Trophoblast cell (in vitro differentiated cells and primary cell): ENCODE data around the gene ATP13A5. TPM values are rescaled to one million over a fixed set of nuclear protein-coding genes. Genes with fewer than 3 reads are reported as not detected.

Experiments
- DNase-seq, 2 donors: peaks; one replicate each; pipeline ENCODE4 v3.0.0-alpha.2; 2016
- H2AFZ ChIP-seq: 2 replicates; pipeline ENCODE4 v1.6.1; 2013; ENCODE audit warnings: low read length, moderate library complexity, mild to moderate bottlenecking; ENCODE audit not compliant: insufficient read depth, poor library complexity
- H2AK5ac ChIP-seq: 2 replicates; pipeline ENCODE4 v1.6.1; 2013; ENCODE audit warnings: mild to moderate bottlenecking, low read length
- H2BK120ac ChIP-seq: 2 replicates; pipeline ENCODE4 v1.6.1; 2013; ENCODE audit warnings: low read length, mild to moderate bottlenecking, moderate library complexity; ENCODE audit not compliant: insufficient read depth, poor library complexity
- H2BK12ac ChIP-seq: 2 replicates; pipeline ENCODE4 v1.6.1; 2013; ENCODE audit warnings: mild to moderate bottlenecking, low read length, moderate library complexity
- H2BK5ac ChIP-seq: 2 replicates; pipeline ENCODE4 v1.6.1; 2013; ENCODE audit warnings: low read length, low read depth, moderate library complexity, mild to moderate bottlenecking; ENCODE audit not compliant: poor library complexity
- H3K14ac ChIP-seq: 2 replicates; pipeline ENCODE4 v1.6.1; 2013; ENCODE audit warnings: mild to moderate bottlenecking, low read length
- H3K18ac ChIP-seq: 2 replicates; pipeline ENCODE4 v1.6.1; 2013; ENCODE audit warnings: mild to moderate bottlenecking, low read length
- H3K23ac ChIP-seq: 2 replicates; pipeline ENCODE4 v1.6.1; 2013; ENCODE audit warnings: low read length
- H3K27ac ChIP-seq: 2 replicates; pipeline ENCODE4 v1.5.1; 2013; ENCODE audit warnings: low read depth, mild to moderate bottlenecking, inconsistent platforms, low read length, moderate library complexity
- H3K27me3 ChIP-seq: 2 replicates; pipeline ENCODE4 v1.6.1; 2013; ENCODE audit warnings: inconsistent platforms, mild to moderate bottlenecking, low read length, moderate library complexity; ENCODE audit not compliant: insufficient read depth
- H3K36me3 ChIP-seq, 2 experiments: 1 replicate in 1 of 2; 2 replicates in 1 of 2; pipeline ENCODE4 v1.6.1; 2013; ENCODE audit warnings: low read length in 2 of 2, mild to moderate bottlenecking in 2 of 2, moderate library complexity in 1 of 2; ENCODE audit not compliant: insufficient read depth in 2 of 2, control insufficient read depth in 1 of 2
- H3K4ac ChIP-seq: 2 replicates; pipeline ENCODE4 v1.6.1; 2013; ENCODE audit warnings: low read depth, mild to moderate bottlenecking, low read length, moderate library complexity
- H3K4me1 ChIP-seq, 2 experiments: 1 replicate in 1 of 2; 2 replicates in 1 of 2; pipeline ENCODE4 v1.6.1; 2013; ENCODE audit warnings: low read length in 2 of 2, mild to moderate bottlenecking in 2 of 2, moderate library complexity in 1 of 2; ENCODE audit not compliant: insufficient read depth in 2 of 2, control insufficient read depth in 1 of 2
- H3K4me2 ChIP-seq: 2 replicates; pipeline ENCODE4 v1.6.1; 2013; ENCODE audit warnings: inconsistent platforms, mild to moderate bottlenecking, low read length, moderate library complexity
- H3K4me3 ChIP-seq: 2 replicates; pipeline ENCODE4 v1.5.1; 2013; ENCODE audit warnings: mild to moderate bottlenecking, low read depth, low read length, inconsistent platforms
- H3K79me1 ChIP-seq: one replicate; pipeline ENCODE4 v1.6.1; 2013; ENCODE audit warnings: low read length
- H3K79me2 ChIP-seq: 2 replicates; pipeline ENCODE4 v1.6.1; 2013; ENCODE audit warnings: low read length, mild to moderate bottlenecking; ENCODE audit not compliant: control insufficient read depth, insufficient read depth, poor library complexity
- H3K9ac ChIP-seq: 2 replicates; pipeline ENCODE4 v1.6.1; 2013; ENCODE audit warnings: mild to moderate bottlenecking, low read length
- H3K9me3 ChIP-seq: 2 replicates; pipeline ENCODE4 v1.6.1; 2013; ENCODE audit warnings: low read depth, mild to moderate bottlenecking, control low read depth, inconsistent platforms, low read length; ENCODE audit not compliant: insufficient read depth
- H4K12ac ChIP-seq: 2 replicates; pipeline ENCODE4 v1.6.1; 2013; ENCODE audit warnings: low read depth, mild to moderate bottlenecking, low read length, moderate library complexity
- H4K8ac ChIP-seq: 2 replicates; pipeline ENCODE4 v1.6.1; 2013; ENCODE audit warnings: low read depth, mild to moderate bottlenecking, low read length, moderate library complexity
- H4K91ac ChIP-seq: one replicate; pipeline ENCODE4 v1.6.1; 2013; ENCODE audit warnings: low read depth, mild to moderate bottlenecking, low read length, moderate library complexity
- WGBS: extraction: QIAGEN DNeasy Blood & Tissue Kit; methylation state at CpG from one replicate; pipeline ENCODE4 v1.1.7; 2013; ENCODE audit warnings: missing lambda C conversion rate; ENCODE audit not compliant: insufficient read length, insufficient coverage; ENCODE audit errors: extremely low coverage; 5-methylcytosine and 5-hydroxymethylcytosine counted together
- polyA plus RNA-seq: library from polyadenylated mRNA; stranded (reverse); fragments of 200-250 nt; gene quantifications from 2 replicates; pipeline ENCODE4 v1.2.3, GENCODE V29; 2013

Gene ATP13A5, protein sequence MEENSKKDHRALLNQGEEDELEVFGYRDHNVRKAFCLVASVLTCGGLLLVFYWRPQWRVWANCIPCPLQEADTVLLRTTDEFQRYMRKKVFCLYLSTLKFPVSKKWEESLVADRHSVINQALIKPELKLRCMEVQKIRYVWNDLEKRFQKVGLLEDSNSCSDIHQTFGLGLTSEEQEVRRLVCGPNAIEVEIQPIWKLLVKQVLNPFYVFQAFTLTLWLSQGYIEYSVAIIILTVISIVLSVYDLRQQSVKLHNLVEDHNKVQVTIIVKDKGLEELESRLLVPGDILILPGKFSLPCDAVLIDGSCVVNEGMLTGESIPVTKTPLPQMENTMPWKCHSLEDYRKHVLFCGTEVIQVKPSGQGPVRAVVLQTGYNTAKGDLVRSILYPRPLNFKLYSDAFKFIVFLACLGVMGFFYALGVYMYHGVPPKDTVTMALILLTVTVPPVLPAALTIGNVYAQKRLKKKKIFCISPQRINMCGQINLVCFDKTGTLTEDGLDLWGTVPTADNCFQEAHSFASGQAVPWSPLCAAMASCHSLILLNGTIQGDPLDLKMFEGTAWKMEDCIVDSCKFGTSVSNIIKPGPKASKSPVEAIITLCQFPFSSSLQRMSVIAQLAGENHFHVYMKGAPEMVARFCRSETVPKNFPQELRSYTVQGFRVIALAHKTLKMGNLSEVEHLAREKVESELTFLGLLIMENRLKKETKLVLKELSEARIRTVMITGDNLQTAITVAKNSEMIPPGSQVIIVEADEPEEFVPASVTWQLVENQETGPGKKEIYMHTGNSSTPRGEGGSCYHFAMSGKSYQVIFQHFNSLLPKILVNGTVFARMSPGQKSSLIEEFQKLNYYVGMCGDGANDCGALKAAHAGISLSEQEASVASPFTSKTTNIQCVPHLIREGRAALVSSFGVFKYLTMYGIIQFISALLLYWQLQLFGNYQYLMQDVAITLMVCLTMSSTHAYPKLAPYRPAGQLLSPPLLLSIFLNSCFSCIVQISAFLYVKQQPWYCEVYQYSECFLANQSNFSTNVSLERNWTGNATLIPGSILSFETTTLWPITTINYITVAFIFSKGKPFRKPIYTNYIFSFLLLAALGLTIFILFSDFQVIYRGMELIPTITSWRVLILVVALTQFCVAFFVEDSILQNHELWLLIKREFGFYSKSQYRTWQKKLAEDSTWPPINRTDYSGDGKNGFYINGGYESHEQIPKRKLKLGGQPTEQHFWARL
- not detected in 2 replicates for polyA plus RNA-seq

DNA sequence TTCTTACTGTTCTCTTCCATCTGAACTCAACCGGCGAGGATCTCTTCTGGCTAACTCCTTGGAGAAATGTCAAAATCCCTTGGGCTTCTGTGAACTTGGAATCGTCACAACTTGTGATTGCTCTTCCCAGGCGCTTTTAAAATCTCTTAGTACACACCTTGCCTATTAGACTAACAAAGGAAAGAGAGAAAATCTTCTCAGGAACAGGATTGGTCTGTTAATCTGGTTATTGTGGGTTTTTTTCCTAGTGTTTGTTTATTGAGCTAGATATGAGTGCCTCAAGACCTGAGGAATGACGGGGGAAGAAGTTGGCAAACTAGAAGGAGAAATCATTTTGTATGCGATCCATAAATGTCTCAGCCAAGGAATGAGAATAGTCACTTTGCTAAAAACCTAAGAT lies at the start of gene ATP13A5:
Gene ATP13A5, minus strand, starts transcription at position 48 of the 400 bp plus-strand sequence. Its CDS starts 28 bp downstream, at position 20.
- Histone ChIP-seq H3K18ac (no peak within 1 kb of the TSS), H3K4me3 (no peak within 1 kb of the TSS), H2AK5ac (no peak within 1 kb of the TSS), H3K9me3 (no peaks in the 10 kb centered on the region), H3K4ac (no peak within 1 kb of the TSS), H3K4me2 (no peak within 1 kb of the TSS), H3K27ac (no peak within 1 kb of the TSS), H3K9ac (no peak within 1 kb of the TSS), H2AFZ (no peak within 1 kb of the TSS), H3K27me3 (no peaks in the 10 kb centered on the region), H4K12ac (no peak within 1 kb of the TSS), H3K79me1 (no peaks in the 10 kb centered on the region), H2BK12ac (no peak within 1 kb of the TSS), H3K36me3 (no peaks in the 10 kb centered on the region), H3K79me2 (no peaks in the 10 kb centered on the region), H3K23ac (no peak within 1 kb of the TSS), H4K8ac (no peak within 1 kb of the TSS), H2BK5ac (no peak within 1 kb of the TSS), H4K91ac (no peak within 1 kb of the TSS), H2BK120ac (no peak within 1 kb of the TSS), H3K4me1 (peaks cover 0 to 2% of the 10 kb centered on the region in 2 experiments), H3K14ac (no peak within 1 kb of the TSS)
- DNase-seq, result no peak
- WGBS, result no CpG with 5 or more reads among the region's 6 CpGs

DNA sequence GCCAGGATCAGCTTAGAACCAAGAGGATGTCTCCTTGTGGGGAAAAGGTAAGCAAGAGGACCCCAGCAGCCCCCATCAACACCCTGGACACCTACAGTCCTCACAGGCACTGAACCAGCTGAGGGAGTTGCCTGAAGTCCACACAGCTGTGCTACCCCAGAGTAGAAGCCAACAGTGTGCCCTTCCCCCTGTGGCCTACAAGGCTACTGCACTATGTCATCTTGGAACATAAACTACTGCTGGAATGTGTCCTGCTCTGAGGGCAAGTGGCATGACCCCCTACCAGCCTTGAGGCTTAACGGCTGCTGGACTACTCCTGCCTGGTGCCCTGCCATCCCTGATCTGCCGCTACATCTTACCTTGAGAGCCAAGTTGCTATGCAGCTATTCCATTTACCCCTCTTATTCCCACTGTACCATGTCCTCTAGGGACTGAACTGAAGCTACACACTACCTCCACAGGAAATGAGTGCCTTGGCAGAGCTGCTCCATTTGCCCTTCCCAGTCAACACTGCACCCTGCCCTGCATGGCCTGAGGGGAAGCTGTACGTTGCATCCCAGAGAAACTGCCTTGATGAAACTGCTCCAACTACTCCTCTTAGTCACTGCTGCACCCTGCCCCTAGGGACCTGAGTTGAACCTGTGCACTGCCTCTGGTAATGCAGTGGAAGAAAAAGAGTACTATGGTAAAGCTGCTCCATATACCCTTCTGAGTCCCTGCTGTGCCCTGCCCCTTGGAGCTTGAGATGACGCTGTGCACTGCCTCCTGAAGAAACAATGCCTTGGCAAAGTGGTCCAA lies 40.2 kb upstream of the ATP13A5 start:
- DNase-seq, result no peak
- peaks cover 13% of the 10 kb centered on the region for H3K9me3 ChIP-seq
- no peak overlapping the region for H3K4me3 ChIP-seq

DNA sequence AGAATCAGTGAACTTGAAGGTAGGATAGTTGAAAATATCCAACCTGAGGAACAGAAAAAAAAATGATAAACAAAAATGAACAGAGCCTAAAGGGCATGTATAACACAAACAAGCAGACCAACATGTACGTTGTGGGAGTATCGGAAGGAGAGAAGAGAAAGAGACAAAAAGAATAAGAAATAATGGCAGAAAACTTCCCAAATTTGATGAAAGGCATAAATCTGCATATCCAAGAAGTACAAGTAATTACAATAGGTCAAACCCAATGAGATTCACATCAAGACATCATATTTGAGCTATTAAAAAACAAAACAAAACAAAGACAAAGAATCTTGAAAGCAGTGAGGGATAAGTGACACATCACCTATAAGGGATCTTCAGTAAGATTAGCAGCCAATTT lies 38.1 kb upstream of the ATP13A5 start:
- H3K4ac ChIP-seq, result no peak overlapping the region
- no peak overlapping the region for H4K91ac ChIP-seq
- no peak overlapping the region for H2BK12ac ChIP-seq
- no peaks in the 10 kb centered on the region for H3K79me2 ChIP-seq
- no peaks in the 10 kb centered on the region for H3K79me1 ChIP-seq
- no peak overlapping the region for H2BK5ac ChIP-seq
- no peak overlapping the region for H3K4me3 ChIP-seq
- H4K8ac ChIP-seq, result no peak overlapping the region
- no peak overlapping the region for H2BK120ac ChIP-seq
- no peak overlapping the region for H3K23ac ChIP-seq
- H3K18ac ChIP-seq, result no peak overlapping the region
- no peaks in the 10 kb centered on the region for H3K4me1 ChIP-seq
- H3K14ac ChIP-seq, result no peak overlapping the region
- no peak overlapping the region for H3K4me2 ChIP-seq
- WGBS, result no CpG with 5 or more reads among the region's 2 CpGs
- no peak for DNase-seq
- peaks cover 13% of the 10 kb centered on the region for H3K9me3 ChIP-seq
- no peak overlapping the region for H3K27ac ChIP-seq
- H3K36me3 ChIP-seq, result no peaks in the 10 kb centered on the region
- no peak overlapping the region for H3K9ac ChIP-seq
- H3K27me3 ChIP-seq, result no peaks in the 10 kb centered on the region
- H2AFZ ChIP-seq, result no peak overlapping the region
- no peak overlapping the region for H2AK5ac ChIP-seq
- no peak overlapping the region for H4K12ac ChIP-seq

More for the DNA sequence above, 40.2 kb upstream of the ATP13A5 start:
- Histone ChIP-seq H3K4me2 (no peak overlapping the region), H4K91ac (no peak overlapping the region), H2BK12ac (no peak overlapping the region), H3K36me3 (no peaks in the 10 kb centered on the region), H2AFZ (no peak overlapping the region), H2BK5ac (no peak overlapping the region), H3K27me3 (no peaks in the 10 kb centered on the region), H3K79me1 (no peaks in the 10 kb centered on the region), H3K14ac (no peak overlapping the region), H3K4ac (no peak overlapping the region), H3K23ac (no peak overlapping the region), H3K79me2 (no peaks in the 10 kb centered on the region), H3K4me1 (no peaks in the 10 kb centered on the region), H4K8ac (no peak overlapping the region), H3K27ac (no peak overlapping the region), H4K12ac (no peak overlapping the region), H2AK5ac (no peak overlapping the region), H2BK120ac (no peak overlapping the region), H3K18ac (no peak overlapping the region), H3K9ac (no peak overlapping the region)
- WGBS, result no CpG with 5 or more reads among the region's 4 CpGs

DNA sequence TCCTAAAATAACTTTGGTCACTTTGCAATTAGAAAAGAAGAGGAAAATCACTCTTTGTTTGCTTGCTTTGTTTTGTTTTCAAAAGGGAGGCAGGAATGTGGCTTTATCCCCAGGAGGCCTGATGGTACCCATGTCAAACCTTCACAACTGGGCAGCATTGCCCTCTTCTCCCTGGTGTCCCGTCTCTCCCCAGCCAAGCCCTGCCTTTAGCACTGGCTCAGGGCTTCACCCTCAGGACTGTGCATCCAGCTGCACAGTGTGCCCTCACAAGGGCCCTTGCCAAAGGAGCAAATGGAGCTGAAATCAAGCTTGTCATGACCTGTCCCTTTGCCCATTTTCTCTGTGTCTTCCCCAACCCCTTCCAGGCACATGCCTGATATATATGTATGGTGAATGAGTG lies 29.1 kb upstream of the ATP13A5 start:
- no peak overlapping the region for H2BK120ac ChIP-seq
- H3K4ac ChIP-seq, result no peak overlapping the region
- no peak for DNase-seq
- no peak overlapping the region for H4K12ac ChIP-seq
- no peak overlapping the region for H4K8ac ChIP-seq
- no peak overlapping the region for H2AK5ac ChIP-seq
- no peaks in the 10 kb centered on the region for H3K27me3 ChIP-seq
- H4K91ac ChIP-seq, result no peak overlapping the region
- H3K4me3 ChIP-seq, result no peak overlapping the region
- H3K36me3 ChIP-seq, result no peaks in the 10 kb centered on the region
- no peaks in the 10 kb centered on the region for H3K9me3 ChIP-seq
- no peak overlapping the region for H3K18ac ChIP-seq
- H2BK5ac ChIP-seq, result no peak overlapping the region
- H2AFZ ChIP-seq, result no peak overlapping the region
- no CpG with 5 or more reads among the region's 1 CpG for WGBS
- no peaks in the 10 kb centered on the region for H3K79me1 ChIP-seq
- H3K14ac ChIP-seq, result no peak overlapping the region
- no peak overlapping the region for H2BK12ac ChIP-seq
- no peak overlapping the region for H3K9ac ChIP-seq
- H3K4me2 ChIP-seq, result no peak overlapping the region
- H3K27ac ChIP-seq, result no peak overlapping the region
- no peaks in the 10 kb centered on the region for H3K4me1 ChIP-seq
- H3K23ac ChIP-seq, result no peak overlapping the region
- H3K79me2 ChIP-seq, result no peaks in the 10 kb centered on the region
